K562 (cell line): ENCODE measurements around the gene BAD. TPM values are rescaled to one million over a fixed set of nuclear protein-coding genes. Genes with fewer than 3 reads are reported as not detected.

ENCODE experiments used
- AFF4 ChIP-seq: sonication (generic); formaldehyde crosslinking; IDR thresholded peaks from 2 replicates; pipeline ENCODE4 v1.8.0; 2023; ENCODE audit warnings: mild to moderate bottlenecking, missing genetic modification reagents
- GMEB1 ChIP-seq: fragments of 250-450 bp; sonication (Bioruptor Pico); IDR thresholded peaks from 2 replicates; pipeline ENCODE4 v1.4.0; 2020; ENCODE audit warnings: mild to moderate bottlenecking
- MEF2A ChIP-seq: IDR thresholded peaks from 2 replicates; pipeline ENCODE4 v1.6.1; 2011; ENCODE audit warnings: low read depth, mild to moderate bottlenecking, low read length, moderate library complexity; ENCODE audit not compliant: control insufficient read depth
- PCBP2 ChIP-seq: fragments of 200-400 bp; formaldehyde crosslinking; IDR thresholded peaks from 2 replicates; pipeline ENCODE4 v1.6.1; 2018; ENCODE audit warnings: low read length, low read depth, mild to moderate bottlenecking, moderate library complexity; ENCODE audit not compliant: poor library complexity, severe bottlenecking
- RBBP5 ChIP-seq: fragments of 200-600 bp; sonication (generic); IDR thresholded peaks from 2 replicates; pipeline ENCODE4 v1.6.1; 2012; ENCODE audit warnings: borderline replicate concordance, mild to moderate bottlenecking, low read length, control low read depth, inconsistent platforms; ENCODE audit not compliant: insufficient read depth, poor library complexity, severe bottlenecking
- RERE ChIP-seq: sonication (generic); formaldehyde crosslinking; IDR thresholded peaks from 2 replicates; pipeline ENCODE4 v1.8.0; 2023; ENCODE audit warnings: missing genetic modification reagents, mild to moderate bottlenecking, borderline replicate concordance
- TSHZ1 ChIP-seq: fragments of 250-450 bp; sonication (Bioruptor Pico); IDR thresholded peaks from 2 replicates; pipeline ENCODE4 v1.4.0; 2020; ENCODE audit warnings: mild to moderate bottlenecking, moderate library complexity
- ZFP91 ChIP-seq: sonication (generic); formaldehyde crosslinking; IDR thresholded peaks from 2 replicates; pipeline ENCODE4 v1.8.0; 2022; ENCODE audit warnings: mild to moderate bottlenecking, missing genetic modification reagents
- polyA plus RNA-seq, 8 experiments: library from polyadenylated mRNA; depleted of rRNA in 4 of 8; stranded (reverse) in 5 of 8; unstranded in 3 of 8; fragments of >200 nt; fragmentation: Nextera tagmentation in 2 of 8; fragmentation: Illumina TruSeq in 1 of 8; extraction: Ambion mirVana in 2 of 8; extraction: Trizol in 1 of 8; gene quantifications; 2 replicates each; pipeline versions ENCODE4 v1.2.1 to v1.2.3, GENCODE V29; 2011 to 2014; ENCODE audit warnings: inconsistent platforms in 1 of 8, missing spikeins in 1 of 8
- total RNA-seq, 7 experiments: library from RNA; depleted of rRNA in 6 of 7; stranded (reverse); fragments of >200 nt in 6 of 7; fragmentation: Illumina TruSeq in 2 of 7; extraction: Trizol in 2 of 7; gene quantifications; 2 replicates each; pipeline versions ENCODE4 v1.2.1 to v1.2.3, GENCODE V29; 2011 to 2021; ENCODE audit warnings: low replicate concordance in 1 of 7

The BAD gene
- total and polyA plus RNA-seq, 9 of the 15 experiments (the other 6 are each of a cell fraction or from before 2014, with no cell fraction given): 0.61 to 45.6 (median 11.8) TPM

- TF ChIP-seq GMEB1 (CRISPR knock-in tag): peak; percentile 63
- TF ChIP-seq MEF2A: no peak
- no peak for TF ChIP-seq ZFP91 (CRISPR knock-in tag)
- no peak for TF ChIP-seq RBBP5
- no peak for TF ChIP-seq RERE (CRISPR knock-in tag)
- no peak for TF ChIP-seq TSHZ1 (CRISPR knock-in tag)
- TF ChIP-seq AFF4 (CRISPR knock-in tag): peak; percentile 90
- TF ChIP-seq PCBP2: no peak
Observed at GRCh38 chr11:64240435-64241240, 43.8 kb downstream of the BAD start, which contains the start of gene FKBP2 (continued).
